ENCODE data around the gene PLPPR4.

PLPPR4 gene, protein sequence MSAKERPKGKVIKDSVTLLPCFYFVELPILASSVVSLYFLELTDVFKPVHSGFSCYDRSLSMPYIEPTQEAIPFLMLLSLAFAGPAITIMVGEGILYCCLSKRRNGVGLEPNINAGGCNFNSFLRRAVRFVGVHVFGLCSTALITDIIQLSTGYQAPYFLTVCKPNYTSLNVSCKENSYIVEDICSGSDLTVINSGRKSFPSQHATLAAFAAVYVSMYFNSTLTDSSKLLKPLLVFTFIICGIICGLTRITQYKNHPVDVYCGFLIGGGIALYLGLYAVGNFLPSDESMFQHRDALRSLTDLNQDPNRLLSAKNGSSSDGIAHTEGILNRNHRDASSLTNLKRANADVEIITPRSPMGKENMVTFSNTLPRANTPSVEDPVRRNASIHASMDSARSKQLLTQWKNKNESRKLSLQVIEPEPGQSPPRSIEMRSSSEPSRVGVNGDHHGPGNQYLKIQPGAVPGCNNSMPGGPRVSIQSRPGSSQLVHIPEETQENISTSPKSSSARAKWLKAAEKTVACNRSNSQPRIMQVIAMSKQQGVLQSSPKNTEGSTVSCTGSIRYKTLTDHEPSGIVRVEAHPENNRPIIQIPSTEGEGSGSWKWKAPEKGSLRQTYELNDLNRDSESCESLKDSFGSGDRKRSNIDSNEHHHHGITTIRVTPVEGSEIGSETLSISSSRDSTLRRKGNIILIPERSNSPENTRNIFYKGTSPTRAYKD

DNA sequence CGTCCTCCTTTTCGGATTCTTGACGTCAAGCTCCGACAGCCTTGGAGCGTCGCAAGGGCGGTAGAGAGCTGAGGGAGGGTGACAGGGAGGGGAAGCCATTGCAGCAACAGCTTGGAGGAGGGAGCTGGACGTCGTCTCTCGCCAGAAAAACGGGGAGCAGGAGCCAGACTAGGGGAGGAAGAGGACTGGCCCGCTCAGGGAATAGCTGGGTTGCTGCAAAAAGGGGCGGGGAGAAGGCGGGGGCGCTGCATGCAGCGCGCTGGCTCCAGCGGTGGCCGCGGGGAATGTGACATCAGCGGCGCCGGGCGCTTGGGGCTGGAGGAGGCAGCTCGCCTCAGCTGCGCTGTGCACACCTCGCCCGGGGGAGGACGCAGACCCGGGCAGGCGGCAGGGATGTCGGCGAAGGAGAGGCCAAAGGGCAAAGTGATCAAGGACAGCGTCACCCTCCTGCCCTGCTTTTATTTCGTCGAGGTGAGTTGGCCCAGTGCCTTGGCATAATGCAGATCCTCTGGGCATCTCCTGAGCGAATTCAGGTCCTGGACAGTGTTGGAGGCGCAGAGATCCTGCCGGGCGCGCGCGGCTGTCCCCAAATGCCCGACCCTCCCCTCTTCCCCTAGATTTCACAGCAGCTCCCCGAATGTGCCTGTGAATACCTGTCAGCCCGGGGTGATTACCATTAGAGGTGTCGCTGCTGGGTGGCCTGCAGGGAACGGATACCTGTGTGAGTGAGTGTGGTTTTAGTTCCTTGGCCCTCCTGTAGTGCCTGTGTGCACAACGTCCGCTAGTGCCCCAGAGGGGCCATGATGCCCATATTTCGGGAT is at the start of gene PLPPR4:
TSS of gene PLPPR4 (plus strand) at position 292 of the 821 bp plus-strand sequence. CDS start at position 394, 102 bp downstream.
- no peak within 1 kb of the TSS for H3K9ac ChIP-seq (ENCODE audit: low read length)
- H3K4me3 ChIP-seq (ENCODE audit: low read depth in 1 of 2, low read length in 2 of 2): peak within 1 kb of the TSS; percentile 6 to 51
- no peaks in the 10 kb centered on the region for H3K36me3 ChIP-seq (ENCODE audit: insufficient read depth, low read length)
- H3K4me1 ChIP-seq (ENCODE audit: insufficient read depth, low read length): peaks cover 4% of the 10 kb centered on the region
- H3K27me3 ChIP-seq (ENCODE audit: control insufficient read depth in 1 of 2, insufficient read depth in 2 of 2, low read length in 2 of 2): peaks cover 0 to 5% of the 10 kb centered on the region in 2 donors
- no peak within 1 kb of the TSS for H3K27ac ChIP-seq (ENCODE audit: low read depth, low read length)
- H3K9me3 ChIP-seq (ENCODE audit: low read length): no peaks in the 10 kb centered on the region

DNA sequence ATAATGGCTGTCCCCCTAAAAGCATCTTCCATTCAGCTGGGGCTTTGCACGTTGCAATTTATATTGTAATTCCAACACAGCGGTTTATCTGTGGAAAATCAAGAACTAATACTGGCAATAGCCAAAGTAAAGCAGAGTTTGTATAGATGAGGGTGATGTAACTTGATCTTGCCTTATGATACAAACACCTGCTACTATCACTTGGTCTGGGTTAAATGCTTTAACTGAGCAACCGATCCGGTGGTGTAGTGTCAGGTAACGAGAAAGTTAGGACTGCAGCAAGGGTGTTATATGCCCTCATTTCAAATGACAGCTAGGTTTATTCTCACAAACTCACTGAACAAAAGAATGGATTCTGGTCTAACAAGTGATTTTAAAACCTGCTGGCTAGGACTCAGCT is 47.3 kb upstream of the PLPPR4 start:
- no peak overlapping the region for H3K27ac ChIP-seq (ENCODE audit: low read depth, low read length)
- H3K4me1 ChIP-seq (ENCODE audit: insufficient read depth, low read length): no peaks in the 10 kb centered on the region
- H3K27me3 ChIP-seq (ENCODE audit: control insufficient read depth in 1 of 2, insufficient read depth in 2 of 2, low read length in 2 of 2): no peaks in the 10 kb centered on the region
- H3K9me3 ChIP-seq (ENCODE audit: low read length): peaks cover 4% of the 10 kb centered on the region
- H3K4me3 ChIP-seq (ENCODE audit: low read depth in 1 of 2, low read length in 2 of 2): no peak overlapping the region
- no peak overlapping the region for H3K9ac ChIP-seq (ENCODE audit: low read length)
- no peaks in the 10 kb centered on the region for H3K36me3 ChIP-seq (ENCODE audit: insufficient read depth, low read length)

DNA sequence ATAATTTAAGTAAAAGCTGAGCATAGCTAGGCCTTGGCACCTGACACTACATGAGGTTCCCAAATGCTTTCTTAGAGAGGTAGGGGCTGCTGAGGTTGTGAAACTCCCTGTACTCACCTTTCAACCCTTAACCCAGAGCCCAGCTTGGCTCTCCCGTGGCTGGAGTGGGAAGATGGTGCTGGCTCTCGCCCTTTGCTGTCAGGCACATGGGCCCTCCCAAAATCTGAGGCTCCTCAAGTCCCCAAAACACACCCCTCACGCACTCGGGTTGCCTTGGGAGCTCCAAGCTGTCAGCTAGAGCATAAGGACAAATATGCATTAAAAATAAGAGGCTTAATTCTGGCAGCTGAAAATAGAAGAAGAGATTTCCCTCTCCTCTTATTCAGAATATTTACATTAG is 46.7 kb upstream of the PLPPR4 start:
- no peaks in the 10 kb centered on the region for H3K36me3 ChIP-seq (ENCODE audit: insufficient read depth, low read length)
- H3K27ac ChIP-seq (ENCODE audit: low read depth, low read length): no peak overlapping the region

DNA sequence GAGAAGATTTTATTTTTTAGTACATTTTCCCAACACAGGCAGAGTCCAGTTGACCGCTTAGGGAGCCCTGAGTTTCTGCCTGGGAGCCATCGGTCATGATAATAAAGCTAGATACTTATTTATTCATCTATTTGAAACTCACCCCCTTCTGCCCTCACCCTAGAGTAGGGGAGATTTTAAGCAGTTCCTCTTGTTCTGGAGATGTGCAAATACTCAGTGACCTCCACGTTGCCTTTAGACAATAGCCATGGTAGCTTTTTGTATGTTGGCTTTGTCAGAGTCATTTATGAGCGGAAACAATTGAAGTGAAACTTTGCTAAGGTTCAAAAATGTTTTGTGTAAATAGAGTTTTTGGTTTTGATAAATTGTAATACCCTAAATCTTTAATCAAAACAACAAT is 45.7 kb upstream of the PLPPR4 start:
- H3K27me3 ChIP-seq (ENCODE audit: control insufficient read depth in 1 of 2, insufficient read depth in 2 of 2, low read length in 2 of 2): no peaks in the 10 kb centered on the region
- H3K9ac ChIP-seq (ENCODE audit: low read length): no peak overlapping the region
- H3K9me3 ChIP-seq (ENCODE audit: low read length): peaks cover 4% of the 10 kb centered on the region
- no peak overlapping the region for H3K27ac ChIP-seq (ENCODE audit: low read depth, low read length)
- H3K4me3 ChIP-seq (ENCODE audit: low read depth in 1 of 2, low read length in 2 of 2): no peak overlapping the region
- no peaks in the 10 kb centered on the region for H3K36me3 ChIP-seq (ENCODE audit: insufficient read depth, low read length)
- no peaks in the 10 kb centered on the region for H3K4me1 ChIP-seq (ENCODE audit: insufficient read depth, low read length)

More for the DNA sequence above, 46.7 kb upstream of the PLPPR4 start:
- Histone ChIP-seq H3K4me1 (ENCODE audit: insufficient read depth, low read length) (no peaks in the 10 kb centered on the region), H3K9me3 (ENCODE audit: low read length) (peaks cover 4% of the 10 kb centered on the region), H3K27me3 (ENCODE audit: control insufficient read depth in 1 of 2, insufficient read depth in 2 of 2, low read length in 2 of 2) (no peaks in the 10 kb centered on the region), H3K4me3 (ENCODE audit: low read depth in 1 of 2, low read length in 2 of 2) (no peak overlapping the region), H3K9ac (ENCODE audit: low read length) (no peak overlapping the region)

DNA sequence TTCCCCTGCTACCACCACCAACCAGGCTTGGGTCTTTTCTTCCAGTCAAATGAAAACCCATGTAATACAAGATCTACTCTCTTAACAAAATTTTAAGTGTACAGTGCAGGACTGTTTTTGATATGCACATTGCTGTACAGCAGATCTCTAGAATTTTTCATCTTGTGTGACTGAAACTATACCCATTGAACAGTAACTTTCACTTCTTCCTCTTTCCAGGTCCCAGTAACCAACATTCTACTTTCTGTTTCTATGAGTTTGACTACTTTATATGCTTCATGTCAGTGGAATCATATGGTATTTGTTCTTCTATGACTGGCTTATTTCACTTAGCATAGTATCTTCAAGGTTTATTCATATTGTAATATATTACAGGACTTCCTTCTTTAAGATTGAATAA is 45.3 kb upstream of the PLPPR4 start:
- Histone ChIP-seq H3K9ac (ENCODE audit: low read length) (no peak overlapping the region), H3K27me3 (ENCODE audit: control insufficient read depth in 1 of 2, insufficient read depth in 2 of 2, low read length in 2 of 2) (no peaks in the 10 kb centered on the region), H3K4me3 (ENCODE audit: low read depth in 1 of 2, low read length in 2 of 2) (no peak overlapping the region), H3K27ac (ENCODE audit: low read depth, low read length) (no peak overlapping the region), H3K9me3 (ENCODE audit: low read length) (peaks cover 4% of the 10 kb centered on the region), H3K4me1 (ENCODE audit: insufficient read depth, low read length) (no peaks in the 10 kb centered on the region), H3K36me3 (ENCODE audit: insufficient read depth, low read length) (no peaks in the 10 kb centered on the region)

DNA sequence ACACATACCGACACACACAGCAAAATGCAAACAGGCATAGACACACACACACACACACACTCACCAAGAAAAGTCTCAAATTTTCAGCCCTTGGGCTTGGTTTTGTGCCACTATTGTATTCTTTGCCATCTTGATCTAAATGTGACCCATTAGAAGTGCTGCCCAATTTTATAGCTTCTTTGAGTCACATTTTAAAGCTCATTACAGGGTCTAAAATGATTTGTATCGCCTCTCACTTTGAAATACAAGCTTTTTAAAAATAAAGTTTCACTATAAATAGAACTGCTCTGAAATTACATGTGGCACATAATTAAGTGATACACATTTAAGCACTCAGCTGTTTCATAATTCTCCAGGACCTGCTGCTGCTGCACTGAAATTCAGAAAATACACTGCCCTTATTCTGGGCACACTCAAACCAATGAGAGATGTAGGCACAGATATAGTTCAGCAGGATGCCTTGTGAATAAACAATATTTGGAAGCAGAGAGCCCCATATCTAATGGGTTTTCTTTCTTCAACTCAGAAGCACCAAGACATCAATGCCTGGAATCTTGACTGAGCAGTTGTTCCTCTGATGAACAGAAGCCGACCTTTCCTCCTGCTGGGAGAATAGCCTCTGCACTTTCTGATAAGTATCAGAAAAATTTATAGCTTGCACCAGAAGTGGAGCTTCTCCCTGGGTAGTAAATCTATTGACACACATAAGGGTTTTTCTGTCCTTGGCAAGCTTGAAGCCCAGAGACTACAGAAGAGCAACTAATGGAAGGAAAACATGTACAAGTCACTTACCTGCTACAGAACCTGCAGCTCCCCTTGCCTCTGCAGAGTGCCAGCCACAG is 37.0 kb upstream of the PLPPR4 start:
- Histone ChIP-seq H3K4me3 (ENCODE audit: low read depth in 1 of 2, low read length in 2 of 2) (no peak overlapping the region), H3K9ac (ENCODE audit: low read length) (no peak overlapping the region), H3K27me3 (ENCODE audit: control insufficient read depth in 1 of 2, insufficient read depth in 2 of 2, low read length in 2 of 2) (no peaks in the 10 kb centered on the region)

DNA sequence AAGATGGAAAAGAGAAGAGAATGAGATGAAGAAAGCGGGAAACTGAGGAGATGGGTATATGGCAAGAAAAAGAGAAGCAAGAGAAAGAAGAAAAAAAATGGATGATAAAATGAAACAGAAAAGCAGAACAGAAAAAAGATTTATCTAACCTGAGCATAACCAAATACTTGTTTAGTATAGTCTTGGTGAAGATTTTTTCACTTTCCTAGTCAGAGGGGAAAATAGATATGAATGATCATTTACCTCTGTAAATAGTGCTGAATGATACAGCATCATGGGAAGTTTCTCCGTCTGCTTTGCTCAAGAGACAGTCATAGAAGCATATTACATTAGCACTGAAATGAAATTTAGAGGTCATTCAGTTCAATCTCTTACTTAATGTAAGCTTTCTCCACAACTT is 36.1 kb upstream of the PLPPR4 start:
- no peaks in the 10 kb centered on the region for H3K9me3 ChIP-seq (ENCODE audit: low read length)
- no peak overlapping the region for H3K9ac ChIP-seq (ENCODE audit: low read length)
- no peaks in the 10 kb centered on the region for H3K27me3 ChIP-seq (ENCODE audit: control insufficient read depth in 1 of 2, insufficient read depth in 2 of 2, low read length in 2 of 2)

More for the DNA sequence above, 37.0 kb upstream of the PLPPR4 start:
- Histone ChIP-seq H3K4me1 (ENCODE audit: insufficient read depth, low read length) (no peaks in the 10 kb centered on the region), H3K36me3 (ENCODE audit: insufficient read depth, low read length) (no peaks in the 10 kb centered on the region), H3K27ac (ENCODE audit: low read depth, low read length) (no peak overlapping the region), H3K9me3 (ENCODE audit: low read length) (no peaks in the 10 kb centered on the region)

DNA sequence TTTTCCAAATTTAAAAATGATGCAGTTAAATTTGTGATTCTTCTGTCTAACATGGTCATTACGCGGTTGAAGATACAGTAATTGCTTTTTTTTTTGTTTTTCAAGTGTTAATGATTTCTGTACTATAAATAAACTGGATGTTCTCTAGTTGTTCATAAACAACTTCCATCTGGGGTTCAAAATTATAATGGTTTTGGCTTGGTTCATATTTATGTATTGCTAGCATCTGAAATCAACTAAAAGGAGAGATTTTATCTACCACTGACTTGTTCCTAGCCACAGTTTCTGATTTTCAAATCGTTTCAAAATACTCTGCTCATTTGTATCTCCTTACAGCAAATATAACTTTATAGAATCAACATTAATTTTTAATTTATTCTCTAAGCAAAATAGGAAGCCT is 35.2 kb upstream of the PLPPR4 start:
- Histone ChIP-seq H3K4me1 (ENCODE audit: insufficient read depth, low read length) (no peaks in the 10 kb centered on the region), H3K4me3 (ENCODE audit: low read depth in 1 of 2, low read length in 2 of 2) (no peak overlapping the region), H3K9me3 (ENCODE audit: low read length) (no peaks in the 10 kb centered on the region), H3K9ac (ENCODE audit: low read length) (no peak overlapping the region), H3K36me3 (ENCODE audit: insufficient read depth, low read length) (no peaks in the 10 kb centered on the region), H3K27ac (ENCODE audit: low read depth, low read length) (no peak overlapping the region), H3K27me3 (ENCODE audit: control insufficient read depth in 1 of 2, insufficient read depth in 2 of 2, low read length in 2 of 2) (no peaks in the 10 kb centered on the region)

More for the DNA sequence above, 36.1 kb upstream of the PLPPR4 start:
- Histone ChIP-seq H3K4me3 (ENCODE audit: low read depth in 1 of 2, low read length in 2 of 2) (no peak overlapping the region), H3K36me3 (ENCODE audit: insufficient read depth, low read length) (no peaks in the 10 kb centered on the region), H3K4me1 (ENCODE audit: insufficient read depth, low read length) (no peaks in the 10 kb centered on the region), H3K27ac (ENCODE audit: low read depth, low read length) (no peak overlapping the region)

DNA sequence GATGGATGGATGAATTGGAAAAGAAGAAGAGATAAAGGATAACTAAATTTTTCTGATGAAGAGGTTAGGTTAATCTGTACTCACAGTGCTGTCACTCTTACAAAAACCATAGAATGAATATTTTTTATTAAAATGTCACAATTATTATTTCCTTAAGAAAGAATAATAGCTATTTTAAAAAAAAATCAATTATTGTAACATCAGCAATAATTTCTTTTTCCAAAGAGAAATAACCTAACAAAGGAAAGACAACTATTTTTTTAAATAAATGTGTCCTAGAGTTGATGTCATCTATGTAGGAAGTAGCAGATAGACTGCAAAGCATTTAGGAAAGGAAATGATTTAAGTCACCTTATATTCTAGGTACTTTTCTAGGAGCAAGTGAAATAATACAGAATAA is 33.6 kb upstream of the PLPPR4 start:
- H3K27ac ChIP-seq (ENCODE audit: low read depth, low read length): no peak overlapping the region
- H3K4me1 ChIP-seq (ENCODE audit: insufficient read depth, low read length): no peaks in the 10 kb centered on the region
- no peak overlapping the region for H3K4me3 ChIP-seq (ENCODE audit: low read depth in 1 of 2, low read length in 2 of 2)
- H3K9ac ChIP-seq (ENCODE audit: low read length): no peak overlapping the region
- H3K36me3 ChIP-seq (ENCODE audit: insufficient read depth, low read length): no peaks in the 10 kb centered on the region
- H3K27me3 ChIP-seq (ENCODE audit: control insufficient read depth in 1 of 2, insufficient read depth in 2 of 2, low read length in 2 of 2): no peaks in the 10 kb centered on the region
- no peaks in the 10 kb centered on the region for H3K9me3 ChIP-seq (ENCODE audit: low read length)

DNA sequence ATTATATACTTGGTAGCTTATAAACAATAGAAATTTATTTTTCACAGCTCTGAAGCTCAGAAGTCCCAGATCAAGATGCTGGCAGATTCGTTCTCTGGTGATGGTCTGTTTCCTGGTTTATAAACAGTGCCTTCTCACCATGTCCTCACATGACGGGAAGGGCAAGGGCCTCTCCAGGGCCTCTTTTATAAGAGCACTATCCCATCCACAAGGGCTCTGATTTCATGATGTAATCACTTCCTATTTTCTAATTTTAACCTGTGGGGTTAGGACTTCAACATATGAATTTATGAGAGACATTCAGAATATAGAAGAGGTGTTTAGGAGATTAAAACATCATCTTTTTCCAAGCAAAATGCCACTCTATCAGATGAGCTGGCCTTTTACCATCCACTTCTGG is 32.1 kb upstream of the PLPPR4 start:
- Histone ChIP-seq H3K27ac (ENCODE audit: low read depth, low read length) (no peak overlapping the region), H3K27me3 (ENCODE audit: control insufficient read depth in 1 of 2, insufficient read depth in 2 of 2, low read length in 2 of 2) (no peaks in the 10 kb centered on the region), H3K9me3 (ENCODE audit: low read length) (no peaks in the 10 kb centered on the region), H3K4me3 (ENCODE audit: low read depth in 1 of 2, low read length in 2 of 2) (no peak overlapping the region), H3K9ac (ENCODE audit: low read length) (no peak overlapping the region), H3K36me3 (ENCODE audit: insufficient read depth, low read length) (no peaks in the 10 kb centered on the region), H3K4me1 (ENCODE audit: insufficient read depth, low read length) (no peaks in the 10 kb centered on the region)
